Liver (tissue), 3 donors: ENCODE data around the gene IGSF3.

ENCODE experiments used
- EGR1 ChIP-seq, 2 donors: IDR thresholded peaks; 2 replicates each; pipeline ENCODE4 v1.6.1; 2016 to 2018; ENCODE audit warnings: antibody characterized with exemption in 2 of 2, low read depth in 2 of 2
- GABPA ChIP-seq, 2 donors: IDR thresholded peaks in 1 of 2; conservative IDR thresholded peaks in 1 of 2; 2 replicates each; pipeline ENCODE4 v1.6.1; 2016; ENCODE audit warnings: antibody characterized with exemption in 2 of 2, mild to moderate bottlenecking in 1 of 2, moderate library complexity in 1 of 2
- JUND ChIP-seq, 2 donors: IDR thresholded peaks; 2 replicates each; pipeline ENCODE4 v1.6.1; 2016; ENCODE audit warnings: antibody characterized with exemption in 2 of 2
- SP1 ChIP-seq: IDR thresholded peaks from 2 replicates; pipeline ENCODE4 v1.6.1; 2018; ENCODE audit warnings: antibody characterized with exemption, mild to moderate bottlenecking
- TF ChIP-seq, protein P1 (sequence below): fragments of 150-350 bp; IDR thresholded peaks from 2 replicates; pipeline ENCODE4 v1.5.1; 2017; ENCODE audit warnings: improper control_type of control experiment, low read depth, low read length; ENCODE audit not compliant: missing input control
- TF ChIP-seq, protein P2 (sequence below): IDR thresholded peaks from 2 replicates; pipeline ENCODE4 v1.6.1; 2016; ENCODE audit warnings: antibody characterized with exemption
- donor health status: healthy.
- donor health status: healthy.

DNA sequence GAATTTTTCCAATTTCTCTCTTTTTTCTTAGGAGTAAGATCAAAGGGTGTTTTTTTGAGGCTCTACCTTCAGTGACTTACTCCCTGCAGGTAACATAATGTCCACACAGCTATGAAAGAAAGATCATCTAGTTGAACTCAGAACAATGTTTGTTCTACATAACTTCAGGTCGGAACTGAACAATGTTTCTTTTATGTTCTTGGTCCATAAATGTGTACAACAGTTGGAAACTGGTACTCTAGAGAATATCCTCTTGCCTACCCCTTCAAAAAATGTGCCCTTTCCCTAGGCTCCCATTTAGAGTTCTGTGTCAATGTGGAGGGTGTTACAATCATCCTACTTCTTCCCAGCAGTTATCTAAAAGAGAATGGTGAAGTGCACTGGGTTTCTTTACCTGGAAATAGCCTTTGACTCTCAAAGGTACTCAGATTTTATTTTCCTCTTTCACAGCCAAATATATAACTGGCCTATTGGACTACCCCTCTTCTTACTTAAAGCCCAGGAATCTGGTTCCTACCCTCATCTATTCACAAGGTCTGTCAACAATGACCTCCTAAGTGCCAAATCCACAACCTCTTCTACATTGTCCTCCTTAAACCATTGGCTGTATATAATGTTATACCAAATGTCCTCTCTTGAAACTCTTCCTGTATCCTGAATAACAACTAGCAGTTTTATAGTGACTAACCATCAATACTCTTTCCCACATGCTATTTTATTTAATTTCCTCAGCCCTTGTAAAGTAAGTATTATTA, 139.0 kb downstream of the IGSF3 start:
- TF ChIP-seq, protein P1, sequence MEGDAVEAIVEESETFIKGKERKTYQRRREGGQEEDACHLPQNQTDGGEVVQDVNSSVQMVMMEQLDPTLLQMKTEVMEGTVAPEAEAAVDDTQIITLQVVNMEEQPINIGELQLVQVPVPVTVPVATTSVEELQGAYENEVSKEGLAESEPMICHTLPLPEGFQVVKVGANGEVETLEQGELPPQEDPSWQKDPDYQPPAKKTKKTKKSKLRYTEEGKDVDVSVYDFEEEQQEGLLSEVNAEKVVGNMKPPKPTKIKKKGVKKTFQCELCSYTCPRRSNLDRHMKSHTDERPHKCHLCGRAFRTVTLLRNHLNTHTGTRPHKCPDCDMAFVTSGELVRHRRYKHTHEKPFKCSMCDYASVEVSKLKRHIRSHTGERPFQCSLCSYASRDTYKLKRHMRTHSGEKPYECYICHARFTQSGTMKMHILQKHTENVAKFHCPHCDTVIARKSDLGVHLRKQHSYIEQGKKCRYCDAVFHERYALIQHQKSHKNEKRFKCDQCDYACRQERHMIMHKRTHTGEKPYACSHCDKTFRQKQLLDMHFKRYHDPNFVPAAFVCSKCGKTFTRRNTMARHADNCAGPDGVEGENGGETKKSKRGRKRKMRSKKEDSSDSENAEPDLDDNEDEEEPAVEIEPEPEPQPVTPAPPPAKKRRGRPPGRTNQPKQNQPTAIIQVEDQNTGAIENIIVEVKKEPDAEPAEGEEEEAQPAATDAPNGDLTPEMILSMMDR = no peak
- TF ChIP-seq JUND (IDR thresholded peaks at IDR 0.05) = no peak
- no peak for TF ChIP-seq SP1
- TF ChIP-seq GABPA (IDR thresholded peaks at IDR 0.05 in 1 of 2, conservative IDR thresholded peaks at IDR 0.05 in 1 of 2) = no peak
- no peak for TF ChIP-seq EGR1 (IDR thresholded peaks at IDR 0.05; ENCODE audit: low read depth in 2 of 2)
- TF ChIP-seq, protein P2, sequence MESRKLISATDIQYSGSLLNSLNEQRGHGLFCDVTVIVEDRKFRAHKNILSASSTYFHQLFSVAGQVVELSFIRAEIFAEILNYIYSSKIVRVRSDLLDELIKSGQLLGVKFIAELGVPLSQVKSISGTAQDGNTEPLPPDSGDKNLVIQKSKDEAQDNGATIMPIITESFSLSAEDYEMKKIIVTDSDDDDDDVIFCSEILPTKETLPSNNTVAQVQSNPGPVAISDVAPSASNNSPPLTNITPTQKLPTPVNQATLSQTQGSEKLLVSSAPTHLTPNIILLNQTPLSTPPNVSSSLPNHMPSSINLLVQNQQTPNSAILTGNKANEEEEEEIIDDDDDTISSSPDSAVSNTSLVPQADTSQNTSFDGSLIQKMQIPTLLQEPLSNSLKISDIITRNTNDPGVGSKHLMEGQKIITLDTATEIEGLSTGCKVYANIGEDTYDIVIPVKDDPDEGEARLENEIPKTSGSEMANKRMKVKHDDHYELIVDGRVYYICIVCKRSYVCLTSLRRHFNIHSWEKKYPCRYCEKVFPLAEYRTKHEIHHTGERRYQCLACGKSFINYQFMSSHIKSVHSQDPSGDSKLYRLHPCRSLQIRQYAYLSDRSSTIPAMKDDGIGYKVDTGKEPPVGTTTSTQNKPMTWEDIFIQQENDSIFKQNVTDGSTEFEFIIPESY = no peak
